ENCODE data around the gene NFKB2.

- TF ChIP-seq CTCF (IDR thresholded peaks at IDR 0.05), result no peak
- TF ChIP-seq EZH2 (IDR thresholded peaks at IDR 0.05; ENCODE audit: borderline replicate concordance, insufficient read depth, low read depth, low read length, poor library complexity, severe bottlenecking), result no peak
Measured at GRCh38 chr10:102450374-102451104, 55.0 kb downstream of the NFKB2 start.
